Measurements from ENCODE around the gene RPS18. TPM values are rescaled to one million over a fixed set of nuclear protein-coding genes. Genes with fewer than 3 reads are reported as not detected.

RPS18 gene
- total and polyA plus RNA-seq, 2 of the 13 experiments (the other 11 are each of a cell fraction or from before 2014, with no cell fraction given): 3,896 to 5,806 TPM

DNA sequence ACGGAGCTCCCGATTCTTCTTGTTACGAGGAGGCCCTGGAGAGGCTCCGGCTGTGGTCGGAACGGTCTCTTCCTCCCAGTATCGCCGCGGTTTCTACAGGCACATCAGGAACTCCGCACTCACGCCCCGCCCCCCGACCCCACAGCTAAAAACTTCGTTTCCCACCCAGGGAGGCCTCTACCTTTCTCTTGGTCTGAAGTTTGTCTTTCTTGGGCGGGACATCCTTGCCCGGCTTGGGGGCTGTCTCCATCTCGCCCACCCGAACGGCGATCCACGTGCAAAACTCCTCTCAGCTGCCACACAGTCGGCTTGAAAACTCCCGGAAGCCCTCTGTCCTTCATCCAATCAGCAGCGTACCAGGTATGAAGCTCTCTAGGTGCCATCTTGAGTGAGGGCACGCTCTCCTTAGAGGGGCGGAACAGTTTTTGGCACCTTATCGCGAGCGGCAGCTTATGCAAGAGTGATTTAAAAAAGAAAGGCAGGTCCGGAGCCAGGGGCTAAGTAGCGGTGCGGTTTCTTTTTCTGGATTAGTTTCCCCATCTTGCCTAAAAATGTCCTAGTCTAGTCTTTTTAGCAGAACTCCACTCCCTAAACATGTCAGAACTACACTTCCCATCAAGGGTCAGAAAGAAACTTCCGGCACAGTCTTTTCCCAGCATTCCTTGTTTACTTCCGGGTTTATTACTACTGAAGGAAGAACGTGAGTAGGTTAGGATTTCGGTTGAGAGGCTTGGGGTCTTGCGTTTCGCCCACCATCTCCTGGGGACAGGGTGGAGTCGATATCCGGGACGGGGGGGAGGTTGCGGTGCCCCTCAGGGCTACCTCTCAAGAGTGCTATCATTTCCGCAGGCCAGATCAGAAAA is 17.3 kb downstream of the RPS18 start, which contains the start of the genes PFDN6 and WDR46 (continued):
- TF ChIP-seq ZBTB8A (CRISPR knock-in tag; IDR thresholded peaks at IDR 0.05; ENCODE audit: borderline replicate concordance, low read depth): no peak
- TF ChIP-seq FIP1L1 (IDR thresholded peaks at IDR 0.05; ENCODE audit: borderline replicate concordance, insufficient read depth, low read depth, low read length): no peak
- no peak for TF ChIP-seq ZFP36L2 (CRISPR knock-in tag; IDR thresholded peaks at IDR 0.05)
- TF ChIP-seq FOXO1 (CRISPR knock-in tag; IDR thresholded peaks at IDR 0.05): no peak
- 0 out of 2 replicates have a peak, but pooled peaks have one; percentile 60 for TF ChIP-seq ZNF275 (CRISPR knock-in tag; IDR thresholded peaks at IDR 0.05; ENCODE audit: borderline replicate concordance)
- no peak for TF ChIP-seq RBM39 (IDR thresholded peaks at IDR 0.05; ENCODE audit: low read depth, low read length, poor library complexity, severe bottlenecking)
- TF ChIP-seq ZNF562 (CRISPR knock-in tag; IDR thresholded peaks at IDR 0.05; ENCODE audit: borderline replicate concordance): no peak
- TF ChIP-seq AHR (CRISPR knock-in tag; IDR thresholded peaks at IDR 0.05): peak; percentile 20; the same call in 1 of the 2 replicates
- peak; percentile 97 for TF ChIP-seq SAP130 (CRISPR knock-in tag; IDR thresholded peaks at IDR 0.05; ENCODE audit: low read depth)
- TF ChIP-seq PAXIP1 (CRISPR knock-in tag; conservative IDR thresholded peaks at IDR 0.05): peak; percentile 42
- TF ChIP-seq ZNF580 (CRISPR knock-in tag; IDR thresholded peaks at IDR 0.05; ENCODE audit: borderline replicate concordance, low read depth): no peak; the same call in 1 of the 2 replicates
- peak; percentile 77 for TF ChIP-seq GABPA (IDR thresholded peaks at IDR 0.05; ENCODE audit: low read depth, low read length)
- TF ChIP-seq GABPA (CRISPR knock-in tag; IDR thresholded peaks at IDR 0.05; ENCODE audit: low read depth): peak; percentile 99
- TF ChIP-seq KDM3A (CRISPR knock-in tag; IDR thresholded peaks at IDR 0.05; ENCODE audit: low read depth): no peak
- TF ChIP-seq THAP7 (CRISPR knock-in tag; IDR thresholded peaks at IDR 0.05): peak; percentile 62; the same call in 1 of the 2 replicates
- TF ChIP-seq PAF1 (CRISPR knock-in tag; IDR thresholded peaks at IDR 0.05): no peak
- TF ChIP-seq HMGA1 (CRISPR knock-in tag; conservative IDR thresholded peaks at IDR 0.05): no peak
- no peak for TF ChIP-seq ZNF263 (CRISPR knock-in tag; IDR thresholded peaks at IDR 0.05)

Data from HepG2 (cell line).